Ramos (cell line): ENCODE data around the gene PRB2.
"Not testable (repeated sequence)": the region's sequence is repeated elsewhere in the genome, so short reads cannot be mapped to it uniquely, and the experiment has no call there.

ENCODE experiments used
- in situ Hi-C: fragments of 300-500 bp; cut with MboI; formaldehyde crosslinking; loops from one replicate; pipeline ENCODE4 v1.14.3; 2022; ENCODE audit warnings: low sequenced_read_pairs; ENCODE audit not compliant: unreplicated experiment

The PRB2 gene

GRCh38 chr12:11395467-11395866 lies at the start of gene PRB2:
Gene PRB2 (minus strand): TSS chr12:11395567. CDS start chr12:11395529, 38 bp downstream.
- in situ Hi-C loops = not testable (repeated sequence)

GRCh38 chr12:11437966-11438365 lies 42.6 kb upstream of the PRB2 start:
- in situ Hi-C loops = no loop called here

GRCh38 chr12:11433664-11434063 lies 38.3 kb upstream of the PRB2 start:
- in situ Hi-C loops = no loop called here

GRCh38 chr12:11431486-11431885 lies 36.1 kb upstream of the PRB2 start:
- in situ Hi-C loops = no loop called here

GRCh38 chr12:11427341-11427740 lies 32.0 kb upstream of the PRB2 start:
- in situ Hi-C loops = no loop called here

GRCh38 chr12:11412731-11413130 lies 17.4 kb upstream of the PRB2 start:
- in situ Hi-C loops = no loop called here

- in situ Hi-C loops = no loop called here
Measured at GRCh38 chr12:11408096-11408495, 12.7 kb upstream of the PRB2 start.

- in situ Hi-C loops = no loop called here
Measured at GRCh38 chr12:11397366-11397765, 2.0 kb upstream of the PRB2 start.

- in situ Hi-C loops = not testable (repeated sequence)
Measured at GRCh38 chr12:11391456-11391855, 3.9 kb downstream of the PRB2 start.

- in situ Hi-C loops = not testable (repeated sequence)
Measured at GRCh38 chr12:11377420-11377819, 17.9 kb downstream of the PRB2 start.

- in situ Hi-C loops = no loop called here
Measured at GRCh38 chr12:11361151-11361550, 34.2 kb downstream of the PRB2 start.

- in situ Hi-C loops = not testable (repeated sequence)
Measured at GRCh38 chr12:11360205-11360883, 35.0 kb downstream of the PRB2 start.

GRCh38 chr12:11351736-11352135 lies 43.6 kb downstream of the PRB2 start:
- in situ Hi-C loops = not testable (repeated sequence)

GRCh38 chr12:11348439-11348838 lies 46.9 kb downstream of the PRB2 start:
- in situ Hi-C loops = no loop called here

GRCh38 chr12:11347810-11348209 lies 47.6 kb downstream of the PRB2 start:
- in situ Hi-C loops = no loop called here

- in situ Hi-C loops = no loop called here
Measured at GRCh38 chr12:11344500-11344899, 50.9 kb downstream of the PRB2 start.
